ENCODE measurements around the gene CROCC.
"Not testable (repeated sequence)": the region's sequence is repeated elsewhere in the genome, so short reads cannot be mapped to it uniquely, and the experiment has no call there.

Gene CROCC

GRCh38 chr1:16939386-16940180 is 17.9 kb downstream of the CROCC start:
- not testable (repeated sequence) for DNase-seq (ENCODE audit: low spot score)

DNA sequence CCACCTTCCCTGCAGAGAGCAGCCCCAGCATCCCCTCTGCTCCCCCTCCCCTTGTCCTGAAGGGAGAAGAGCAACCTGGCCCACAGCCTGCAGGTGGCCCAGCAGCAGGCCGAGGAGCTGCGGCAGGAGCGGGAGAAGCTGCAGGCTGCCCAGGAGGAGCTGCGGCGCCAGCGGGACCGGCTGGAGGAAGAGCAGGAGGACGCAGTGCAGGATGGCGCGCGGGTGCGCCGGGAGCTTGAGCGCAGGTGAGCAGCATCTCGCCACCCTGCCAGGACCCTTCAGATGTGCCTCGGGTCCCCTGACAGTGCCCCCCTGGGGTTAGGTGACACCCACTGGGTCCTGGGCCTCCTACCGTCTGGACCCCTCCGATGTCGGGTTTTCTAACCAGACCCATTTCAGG is 22.3 kb downstream of the CROCC start:
- DNase-seq (ENCODE audit: low spot score): no peak

GRCh38 chr1:16945512-16945911 is 23.8 kb downstream of the CROCC start:
- not testable (repeated sequence) for DNase-seq (ENCODE audit: low spot score)

DNA sequence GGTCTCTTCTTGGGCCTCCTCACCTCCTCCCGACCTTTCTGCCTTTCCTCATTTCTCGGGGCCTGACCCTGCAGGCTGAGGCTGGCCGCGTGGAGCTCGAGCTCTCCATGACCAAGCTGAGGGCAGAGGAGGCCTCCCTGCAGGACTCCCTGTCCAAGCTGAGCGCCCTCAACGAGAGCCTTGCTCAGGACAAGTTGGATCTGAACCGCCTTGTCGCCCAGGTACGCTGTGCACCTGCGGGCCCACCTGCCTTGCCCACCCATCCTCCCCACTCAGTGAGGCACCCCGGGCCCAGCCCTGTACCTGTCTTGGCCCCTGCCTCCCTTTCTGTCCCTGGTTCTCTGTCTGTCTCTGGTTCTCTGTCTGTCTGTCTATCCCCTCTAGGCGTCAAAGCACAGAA is 24.5 kb downstream of the CROCC start:
- DNase-seq (ENCODE audit: low spot score): not testable (repeated sequence)

- no peak for DNase-seq (ENCODE audit: low spot score)
Measured at GRCh38 chr1:16946646-16947045, 24.9 kb downstream of the CROCC start.

GRCh38 chr1:16948282-16948891 is 26.7 kb downstream of the CROCC start:
- DNase-seq (ENCODE audit: low spot score): not testable (repeated sequence)

DNA sequence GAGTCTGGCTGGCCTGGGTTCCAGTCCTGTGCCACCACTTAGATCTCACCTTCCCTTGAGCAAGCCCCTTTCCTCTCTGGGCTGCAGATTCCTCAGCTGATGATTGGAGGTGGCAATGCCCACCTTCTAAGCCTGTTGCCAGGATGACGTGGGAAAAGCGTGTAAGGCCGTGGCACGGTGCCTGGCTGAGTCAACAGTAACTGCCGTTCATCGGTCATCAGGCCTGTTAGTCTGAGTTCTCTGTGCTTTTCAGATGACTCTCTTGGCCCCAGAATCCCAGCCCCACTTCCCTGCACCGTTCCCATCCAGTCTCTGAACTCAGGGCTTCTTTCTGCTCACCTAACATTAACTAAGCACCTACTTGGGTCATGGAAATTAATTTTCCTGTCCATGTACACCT is 27.3 kb downstream of the CROCC start:
- DNase-seq (ENCODE audit: low spot score): not testable (repeated sequence)

DNA sequence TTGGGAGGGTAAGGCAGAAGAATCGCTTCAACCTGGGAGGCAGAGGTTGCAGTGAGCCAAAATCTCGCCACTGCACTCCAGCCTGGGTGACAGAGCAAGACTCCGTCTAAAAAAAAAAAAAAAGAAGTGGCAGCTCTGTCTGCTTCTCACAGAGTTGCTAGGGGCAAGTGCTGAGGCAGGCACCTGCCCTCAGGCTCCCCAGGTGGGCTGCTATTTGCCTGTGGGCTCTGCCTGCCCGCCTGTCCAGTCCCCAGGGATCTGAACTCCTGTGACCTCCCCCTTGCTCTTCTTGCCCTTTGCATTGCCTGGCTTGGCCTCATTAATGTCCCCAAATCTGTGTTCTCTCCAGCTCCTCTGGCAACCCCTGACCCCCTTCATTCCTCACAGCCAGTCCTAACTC is 30.6 kb downstream of the CROCC start:
- not testable (repeated sequence) for DNase-seq (ENCODE audit: low spot score)

DNA sequence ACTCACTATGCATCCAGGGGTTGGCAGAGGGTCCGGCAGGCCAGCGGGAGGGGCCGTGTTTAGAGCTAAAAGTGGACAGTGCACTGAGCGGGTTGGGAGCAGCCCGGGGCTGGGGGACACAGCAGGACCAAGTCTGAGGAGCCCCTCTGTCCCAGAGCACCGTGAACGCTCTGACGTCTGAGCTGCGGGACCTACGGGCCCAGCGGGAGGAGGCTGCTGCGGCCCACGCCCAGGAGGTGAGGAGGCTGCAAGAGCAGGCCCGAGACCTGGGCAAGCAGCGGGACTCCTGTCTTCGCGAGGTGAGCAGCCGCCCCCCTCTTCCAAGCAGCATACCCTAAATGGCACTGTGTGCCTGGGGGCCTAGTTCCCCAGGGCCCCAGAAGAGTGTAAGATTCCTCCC is 32.8 kb downstream of the CROCC start:
- no peak for DNase-seq (ENCODE audit: low spot score)

DNA sequence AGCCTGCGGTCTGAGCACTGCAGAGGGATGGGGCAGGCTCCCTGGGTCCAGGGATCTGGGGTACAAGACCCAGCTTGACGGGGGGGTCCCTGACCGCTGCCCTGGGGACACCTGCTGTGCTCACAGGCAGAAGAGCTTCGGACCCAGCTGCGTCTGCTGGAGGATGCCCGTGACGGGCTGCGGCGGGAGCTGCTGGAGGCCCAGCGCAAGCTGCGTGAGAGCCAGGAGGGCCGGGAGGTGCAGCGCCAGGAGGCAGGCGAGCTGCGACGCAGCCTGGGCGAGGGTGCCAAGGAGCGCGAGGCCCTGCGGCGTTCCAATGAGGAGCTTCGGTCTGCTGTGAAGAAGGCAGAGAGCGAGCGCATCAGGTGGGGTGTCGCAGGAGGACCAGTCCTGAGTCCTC is 33.5 kb downstream of the CROCC start:
- DNase-seq (ENCODE audit: low spot score): no peak

DNA sequence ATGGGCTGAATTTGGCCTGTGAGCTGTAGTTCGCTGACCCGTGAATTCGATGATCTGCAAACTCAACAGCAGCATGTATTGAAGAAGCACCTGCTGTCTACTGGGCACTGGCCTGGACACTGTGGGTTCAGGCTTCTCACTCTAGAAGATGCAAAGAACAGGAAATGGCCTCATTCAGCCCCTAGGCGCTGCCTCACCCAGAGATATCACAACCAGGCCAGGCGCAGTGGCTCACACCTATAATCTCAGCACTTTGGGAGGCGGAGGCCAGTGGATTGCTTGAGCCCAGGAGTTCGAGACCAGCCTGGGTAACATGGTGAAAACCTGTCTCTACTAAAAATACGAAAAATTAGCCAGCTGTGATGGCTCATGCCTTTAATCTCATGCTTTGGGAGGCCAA is 35.0 kb downstream of the CROCC start:
- DNase-seq (ENCODE audit: low spot score): no peak

DNA sequence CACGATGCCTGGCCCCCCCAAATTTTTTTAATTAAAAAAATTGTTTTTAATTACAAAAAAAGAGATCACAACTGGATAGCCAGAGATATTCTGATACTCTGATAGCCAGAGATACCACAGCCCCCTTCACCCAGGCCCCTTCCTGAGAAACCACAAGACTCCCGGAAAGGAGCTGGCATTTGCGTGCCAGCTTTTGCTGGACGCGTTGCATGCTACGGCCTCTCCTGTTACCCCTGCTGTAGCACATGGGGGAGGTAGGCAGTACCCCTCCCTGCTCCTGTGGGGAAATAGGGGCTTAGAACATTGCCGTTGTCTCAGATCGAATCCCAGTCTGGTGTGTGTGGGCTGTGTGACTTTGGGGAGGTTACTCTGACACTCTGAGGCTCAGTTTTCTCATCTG is 36.0 kb downstream of the CROCC start:
- no peak for DNase-seq (ENCODE audit: low spot score)

GRCh38 chr1:16958475-16958874 is 36.7 kb downstream of the CROCC start:
- DNase-seq (ENCODE audit: low spot score): no peak

DNA sequence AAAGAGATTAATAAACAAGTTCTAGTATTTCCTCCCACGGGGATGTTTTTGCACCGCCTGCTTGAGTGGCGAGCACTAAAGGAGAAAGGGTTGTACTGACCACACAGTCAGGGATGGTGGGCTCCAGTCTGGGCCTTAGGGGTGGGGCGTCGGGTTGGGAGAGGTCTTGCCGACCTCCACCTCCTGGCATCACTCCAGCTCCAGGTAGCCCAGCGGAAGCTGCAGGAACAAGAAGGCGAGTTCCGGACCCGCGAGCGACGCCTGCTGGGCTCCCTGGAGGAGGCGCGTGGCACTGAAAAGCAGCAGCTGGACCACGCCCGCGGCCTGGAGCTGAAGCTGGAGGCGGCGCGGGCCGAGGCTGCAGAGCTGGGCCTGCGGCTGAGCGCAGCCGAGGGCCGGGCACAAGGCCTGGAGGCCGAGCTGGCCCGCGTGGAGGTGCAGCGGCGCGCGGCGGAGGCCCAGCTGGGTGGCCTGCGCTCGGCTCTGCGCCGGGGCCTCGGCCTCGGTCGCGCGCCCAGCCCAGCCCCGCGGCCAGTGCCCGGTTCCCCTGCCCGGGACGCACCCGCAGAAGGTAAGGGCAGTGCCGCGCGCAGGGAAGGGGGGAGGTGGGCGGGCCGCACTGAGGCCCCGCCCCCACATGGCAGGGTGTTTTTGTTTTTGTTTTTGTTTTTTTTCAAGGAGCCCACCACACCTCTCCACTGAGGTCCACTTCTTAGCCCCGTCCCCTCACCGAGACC is 39.0 kb downstream of the CROCC start:
- DNase-seq (ENCODE audit: low spot score): peak; percentile 53

GRCh38 chr1:16961297-16962133 is 39.8 kb downstream of the CROCC start:
- DNase-seq (ENCODE audit: low spot score): no peak

- not testable (repeated sequence) for DNase-seq (ENCODE audit: low spot score)
Measured at GRCh38 chr1:16964169-16964568, 42.4 kb downstream of the CROCC start.

GRCh38 chr1:16965486-16966067 is 43.8 kb downstream of the CROCC start:
- DNase-seq (ENCODE audit: low spot score): no peak

DNA sequence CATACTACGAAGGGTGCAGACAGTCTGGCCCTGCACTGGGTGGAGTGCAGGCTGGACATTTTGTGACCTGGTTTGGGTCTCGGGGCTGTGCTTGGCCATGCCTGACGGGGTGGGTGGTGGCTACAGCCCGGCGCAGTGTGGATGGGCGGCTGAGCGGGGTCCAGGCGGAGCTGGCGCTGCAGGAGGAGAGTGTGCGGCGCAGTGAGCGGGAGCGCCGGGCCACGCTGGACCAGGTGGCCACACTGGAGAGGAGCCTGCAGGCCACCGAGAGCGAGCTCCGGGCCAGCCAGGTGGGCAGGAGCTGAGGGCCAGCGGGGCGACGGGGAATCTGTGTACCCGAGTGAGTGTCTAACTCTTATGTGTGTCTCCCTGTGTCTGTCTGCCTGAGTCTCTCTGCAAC is 44.6 kb downstream of the CROCC start:
- DNase-seq (ENCODE audit: low spot score): no peak

GRCh38 chr1:16967095-16967575 is 45.4 kb downstream of the CROCC start:
- no peak for DNase-seq (ENCODE audit: low spot score)

GRCh38 chr1:16967962-16968361 is 46.2 kb downstream of the CROCC start:
- DNase-seq (ENCODE audit: low spot score): no peak

GRCh38 chr1:16968372-16968771 is 46.6 kb downstream of the CROCC start:
- DNase-seq (ENCODE audit: low spot score): no peak

All from hematopoietic multipotent progenitor cell treated with erythropoietin and hydrocortisone succinate and interleukin-3 and kit ligand, for 17 days (in vitro differentiated cells).